GDM1 (cell line): ENCODE measurements around the gene STARD3.

Source experiments
- DNase-seq: peaks from one replicate; lab custom pipeline; 2025; lab: John Stamatoyannopoulos, UW

The STARD3 gene

DNA sequence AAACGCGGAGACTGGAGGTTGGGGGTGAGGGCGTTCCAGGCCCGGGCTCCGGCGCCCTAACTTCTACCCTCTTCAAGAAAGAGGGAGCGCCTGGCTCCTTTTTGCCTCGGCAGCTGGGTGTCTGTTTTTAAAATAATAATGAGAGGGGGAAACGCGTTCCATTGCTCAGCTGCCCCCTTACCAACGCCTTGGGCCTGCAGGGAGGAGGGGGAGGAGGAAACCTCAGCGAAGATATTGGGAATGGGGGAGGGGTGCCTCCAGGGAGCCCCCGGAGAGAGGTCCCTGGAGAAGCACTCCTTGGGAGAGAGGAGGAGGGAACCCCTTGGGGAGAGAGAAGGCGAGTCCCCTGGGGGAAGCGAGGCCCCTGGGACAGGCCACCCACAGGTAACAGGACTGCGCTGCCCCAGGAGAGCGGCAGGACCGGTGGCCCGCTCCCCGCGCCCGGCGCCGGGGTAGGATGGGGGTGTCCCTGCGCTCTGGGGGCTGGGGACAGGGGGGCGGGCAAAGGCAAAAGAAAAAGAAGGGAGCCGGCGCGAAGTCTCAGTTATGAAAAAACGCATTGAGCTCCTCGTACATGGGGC, 31.9 kb upstream of the STARD3 start:
- DNase-seq = no peak

GRCh38 chr17:39605492-39606433, 31.2 kb upstream of the STARD3 start:
- DNase-seq = no peak

DNA sequence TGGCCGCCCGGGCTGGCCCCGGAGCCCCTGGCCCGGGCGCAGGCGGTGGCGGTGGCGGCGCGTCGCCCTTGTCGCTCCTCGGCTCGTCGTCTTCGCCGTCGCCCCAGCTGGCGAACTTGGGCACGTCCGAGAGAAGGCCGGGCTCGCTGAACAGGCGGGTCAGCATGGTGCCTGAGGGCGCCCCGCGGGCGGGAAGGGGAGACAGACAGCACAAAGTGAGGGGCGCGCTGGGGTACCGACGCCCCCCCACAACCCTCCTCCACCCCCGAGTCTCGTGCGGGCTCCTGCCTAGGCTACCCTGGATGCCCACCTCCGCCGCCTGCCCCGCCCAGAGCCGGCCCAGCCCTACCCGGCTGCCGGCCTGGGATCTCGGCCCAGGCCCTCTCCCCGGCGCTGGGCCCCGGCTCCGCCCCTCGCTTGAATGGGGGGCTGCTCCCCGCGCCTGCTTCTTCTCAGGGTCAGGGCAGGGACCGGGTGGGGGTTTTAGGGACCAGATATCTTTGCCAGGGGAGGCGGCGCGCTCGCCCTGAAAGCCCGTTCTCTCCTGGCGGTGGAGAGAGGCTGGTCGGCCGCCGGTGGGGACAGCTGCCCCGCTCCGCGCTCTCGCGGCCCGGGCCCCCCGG, 30.4 kb upstream of the STARD3 start:
- DNase-seq = no peak

DNA sequence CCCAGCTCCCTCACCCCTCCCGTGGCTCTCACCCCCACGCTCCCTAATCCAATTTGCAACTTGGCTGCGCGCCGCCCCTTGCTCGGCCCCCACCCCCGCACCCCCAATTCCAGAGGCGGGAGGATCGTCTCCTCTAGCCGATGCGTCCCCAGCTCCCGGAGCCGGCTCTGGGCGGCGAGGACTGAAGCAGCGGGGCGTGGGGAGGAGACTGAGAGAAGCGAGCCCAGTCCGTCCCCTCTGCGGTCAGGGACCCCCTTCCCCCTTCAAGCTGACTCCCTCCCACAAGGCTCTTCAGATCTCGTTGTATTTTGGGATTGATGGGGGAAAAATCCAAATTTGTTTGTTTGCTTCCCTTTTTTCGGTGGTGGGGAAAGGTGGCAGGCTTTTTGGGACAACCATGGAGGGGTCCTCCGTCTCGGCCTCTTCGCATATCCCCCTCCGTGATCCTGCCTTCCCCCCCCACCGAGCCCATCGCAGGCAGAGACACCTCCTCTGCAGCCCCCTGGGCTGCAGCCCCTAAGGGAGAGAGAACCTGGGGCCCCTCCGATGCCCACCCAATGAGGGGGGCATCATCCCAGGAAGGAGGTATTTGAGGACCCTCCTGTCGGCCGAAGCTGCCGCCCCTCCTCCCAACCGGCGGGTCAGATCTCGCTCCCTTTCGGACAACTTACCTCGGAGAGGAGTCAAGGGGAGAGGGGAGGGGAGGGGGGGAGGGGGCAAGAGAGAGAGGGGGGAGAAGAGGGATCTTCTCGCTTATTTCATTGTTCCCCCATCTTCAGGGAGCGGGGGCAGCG, 29.7 kb upstream of the STARD3 start:
- no peak for DNase-seq

GRCh38 chr17:39607851-39608130, 29.2 kb upstream of the STARD3 start, which contains the start of gene NEUROD2:
Gene NEUROD2, minus strand, starts transcription at chr17:39607920. Its CDS starts 1,321 bp downstream, at chr17:39606599.
- no peak for DNase-seq

GRCh38 chr17:39608142-39608981, 28.6 kb upstream of the STARD3 start:
- DNase-seq = no peak

DNA sequence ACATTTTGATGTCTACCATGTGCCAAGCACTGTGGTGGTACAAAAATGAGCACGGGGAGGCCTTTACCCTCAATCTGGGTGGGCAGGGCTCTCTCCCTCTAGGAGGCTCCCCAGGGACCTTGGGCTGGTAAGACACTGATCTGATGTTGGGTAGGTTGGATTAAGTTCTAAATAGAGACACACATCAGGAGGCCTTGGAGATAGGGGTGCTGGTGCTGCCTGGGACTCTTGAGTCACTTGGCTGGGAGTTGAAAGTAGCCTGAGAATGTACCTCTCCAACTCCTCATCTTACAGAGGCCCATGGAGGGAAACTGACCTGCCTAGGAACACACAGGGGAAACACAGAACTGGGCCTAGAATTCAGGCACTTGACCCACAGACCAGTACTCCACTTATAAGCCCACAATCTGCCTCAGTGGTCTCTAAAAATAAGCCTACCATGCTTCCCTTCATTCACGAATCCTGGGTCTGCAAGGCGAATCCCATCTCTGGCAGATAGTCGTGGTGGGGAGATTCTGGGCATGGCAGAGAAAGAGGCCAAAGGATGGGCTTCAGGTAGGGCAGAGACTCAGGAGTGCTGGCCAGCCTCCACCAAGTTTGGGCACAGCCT, 27.4 kb upstream of the STARD3 start:
- no peak for DNase-seq

GRCh38 chr17:39611401-39612112, 25.4 kb upstream of the STARD3 start:
- DNase-seq = no peak

DNA sequence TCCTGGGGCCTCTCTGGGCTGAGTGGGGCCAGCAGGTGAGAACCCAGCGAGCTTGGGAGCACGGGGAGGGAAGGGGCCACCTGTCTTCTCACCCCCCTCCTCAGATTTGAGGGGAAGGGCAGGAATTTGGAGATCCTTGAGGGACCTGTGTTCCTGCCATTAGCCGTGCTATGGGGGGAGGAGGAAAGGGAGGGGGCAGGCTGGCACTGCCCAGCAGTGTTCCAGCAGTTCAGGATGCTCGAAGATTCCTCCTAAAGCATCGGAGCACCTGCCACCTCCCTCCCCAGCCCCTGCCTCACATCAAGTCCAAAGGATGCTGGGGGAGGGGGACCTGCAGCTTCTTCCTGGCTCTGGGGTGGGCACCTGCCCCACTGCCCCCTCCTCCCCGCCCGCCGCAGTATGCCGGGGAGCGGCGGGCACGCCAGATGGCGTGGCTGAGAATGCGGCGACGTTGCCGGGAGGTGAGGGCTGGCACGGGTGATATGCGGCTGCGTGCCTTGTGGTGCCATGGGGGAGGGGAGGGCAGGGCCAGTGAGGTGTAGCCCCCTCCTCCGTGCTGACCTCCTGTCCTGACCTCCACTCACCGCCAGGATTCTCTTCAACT, 24.6 kb upstream of the STARD3 start:
- DNase-seq = no peak

DNA sequence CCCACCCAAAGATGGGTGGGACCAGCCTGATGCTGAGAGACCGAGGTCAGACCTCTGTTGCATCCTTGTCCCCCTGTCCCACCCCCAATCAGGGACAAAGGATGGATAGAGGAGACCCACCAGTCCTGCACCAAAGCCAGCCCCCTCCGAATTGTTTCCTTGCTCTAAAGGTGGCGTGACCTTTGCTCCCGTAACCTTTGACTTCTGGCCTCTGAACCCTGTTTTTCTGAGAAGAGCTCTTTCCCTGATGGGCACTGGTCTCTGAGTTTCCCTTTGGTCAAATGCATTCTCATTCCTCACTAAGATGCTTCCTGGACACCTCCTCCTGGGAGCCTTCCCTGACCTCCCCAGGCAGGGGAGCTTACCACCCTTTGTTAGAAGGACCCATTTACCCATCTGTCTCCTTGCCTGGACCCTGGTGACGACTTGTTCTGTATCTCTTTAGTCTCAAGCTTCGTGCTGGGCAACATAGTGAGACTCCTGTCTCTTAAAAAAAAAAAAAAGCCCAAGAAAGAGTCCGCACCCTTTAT, 23.9 kb upstream of the STARD3 start:
- no peak for DNase-seq

- no peak for DNase-seq
Observed at GRCh38 chr17:39614545-39615157, 22.3 kb upstream of the STARD3 start.

DNA sequence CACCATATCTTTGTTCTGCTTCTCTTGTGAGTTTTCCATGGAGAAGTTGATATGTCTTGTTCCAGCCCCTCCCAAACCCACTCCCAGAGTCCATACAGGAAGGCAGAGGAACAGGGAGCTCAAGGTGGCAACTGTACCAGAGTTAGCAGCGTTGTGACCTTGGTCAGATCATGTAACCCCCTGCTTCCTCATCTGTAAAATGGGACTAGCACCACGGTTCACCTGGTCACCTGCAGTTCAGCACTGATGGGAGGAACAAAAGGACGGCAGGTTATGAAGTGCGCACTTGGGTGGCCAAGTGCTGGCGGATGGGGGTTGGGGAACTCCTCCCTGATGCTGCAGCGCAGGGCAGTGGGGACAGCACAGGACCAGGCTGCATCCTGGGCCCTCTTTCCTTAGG, 21.5 kb upstream of the STARD3 start:
- no peak for DNase-seq

- DNase-seq = no peak
Observed at GRCh38 chr17:39617100-39617445, 19.9 kb upstream of the STARD3 start.

GRCh38 chr17:39617446-39618245, 19.3 kb upstream of the STARD3 start:
- DNase-seq = peak; percentile 43

GRCh38 chr17:39618246-39618913, 18.6 kb upstream of the STARD3 start:
- no peak for DNase-seq

DNA sequence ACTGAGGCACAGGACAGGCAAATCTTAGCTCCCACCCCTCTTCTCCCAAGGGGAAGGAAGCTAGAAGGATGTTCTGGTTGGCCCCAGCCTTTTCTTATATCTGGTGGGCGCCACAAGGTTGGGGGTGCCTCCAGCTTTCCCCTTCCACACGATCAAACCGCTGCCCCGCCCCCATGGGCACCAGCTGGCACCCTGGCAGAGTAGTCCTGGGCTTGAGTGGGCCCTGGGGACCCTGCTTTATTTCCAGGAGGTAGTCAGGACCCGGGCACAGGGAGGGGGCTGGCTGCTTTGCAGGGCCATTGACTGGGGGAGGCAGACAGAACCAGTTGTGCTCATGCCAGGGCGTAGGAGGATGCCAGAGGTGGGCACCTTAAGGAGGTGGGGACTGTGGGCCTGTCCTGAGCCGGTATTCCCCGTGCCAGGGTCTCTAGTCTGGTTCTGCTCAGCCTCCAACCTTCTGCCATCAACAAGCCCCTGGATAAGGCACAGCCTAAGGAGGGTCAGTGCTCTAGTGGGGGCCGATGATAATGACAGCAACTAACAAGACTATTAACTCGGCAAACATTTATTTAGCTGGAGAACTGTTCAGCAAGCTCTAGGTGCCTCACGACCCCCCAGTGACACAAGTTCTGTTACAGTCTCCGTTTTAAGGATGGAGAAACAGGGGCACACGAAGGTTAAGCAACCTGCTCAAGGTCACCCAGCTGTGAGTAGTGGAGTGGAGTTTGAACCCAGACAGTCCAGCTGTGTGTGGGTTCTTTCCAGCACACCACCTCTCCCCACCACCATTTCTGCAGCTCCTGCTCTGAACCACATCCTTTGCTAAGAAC, 17.8 kb upstream of the STARD3 start:
- DNase-seq = no peak

GRCh38 chr17:39619786-39620101, 17.2 kb upstream of the STARD3 start:
- DNase-seq = no peak
